Stimulated activated CD4-positive, alpha-beta T cell treated with anti-CD3 and anti-CD28 coated beads, Interleukin-4, amount 100 ng/mL, for 24 hours (primary cell): ENCODE results near the gene TWNK.

Experiments
- DNase-seq: peaks from one replicate; pipeline ENCODE4 v3.0.0-alpha.2; 2020

TWNK gene

DNA sequence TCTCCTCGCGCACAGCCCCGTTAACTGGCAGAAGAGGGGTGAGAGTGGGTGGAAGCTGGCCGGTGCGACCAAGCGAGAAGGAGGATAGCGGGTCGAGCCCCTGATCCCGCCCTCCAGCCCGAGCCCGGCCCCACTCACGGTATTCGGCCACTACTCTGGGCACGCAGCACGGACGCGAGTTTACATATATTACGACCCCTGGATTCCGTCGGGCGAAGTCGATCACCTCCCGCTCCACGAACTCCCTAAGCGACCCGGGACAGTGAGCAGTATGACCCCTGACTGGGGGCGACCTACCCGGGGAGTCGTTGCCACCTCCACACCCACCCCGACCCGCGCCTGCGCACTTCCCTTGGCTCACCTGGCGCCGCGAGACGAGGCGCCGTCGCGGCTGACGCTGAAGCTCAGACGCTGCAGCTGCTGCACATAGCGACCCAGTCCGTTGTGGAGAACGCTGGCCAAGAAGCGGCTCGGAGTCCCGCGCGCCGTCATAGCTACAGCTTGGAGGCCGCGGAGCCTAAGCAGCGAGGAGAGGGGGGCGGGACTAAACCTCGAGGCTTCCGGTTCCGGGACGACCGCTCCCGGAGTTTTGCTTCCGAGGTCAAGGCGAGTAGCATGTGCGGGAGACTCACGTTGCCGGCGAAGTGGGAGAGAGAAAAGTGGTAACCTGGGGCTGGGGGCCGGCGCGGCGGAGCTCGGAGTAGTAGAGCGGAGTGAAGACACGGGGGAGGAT lies at the start of gene TWNK, which contains the start of gene MRPL43:
TSS of gene TWNK (plus strand) at position 592 of the 733 bp plus-strand sequence. CDS start 668 bp downstream, outside the sequence.
TSS of gene MRPL43 (minus strand) at position 546 of the 733 bp plus-strand sequence. CDS start at position 492, 54 bp downstream.
- DNase-seq = peak; percentile 90

DNA sequence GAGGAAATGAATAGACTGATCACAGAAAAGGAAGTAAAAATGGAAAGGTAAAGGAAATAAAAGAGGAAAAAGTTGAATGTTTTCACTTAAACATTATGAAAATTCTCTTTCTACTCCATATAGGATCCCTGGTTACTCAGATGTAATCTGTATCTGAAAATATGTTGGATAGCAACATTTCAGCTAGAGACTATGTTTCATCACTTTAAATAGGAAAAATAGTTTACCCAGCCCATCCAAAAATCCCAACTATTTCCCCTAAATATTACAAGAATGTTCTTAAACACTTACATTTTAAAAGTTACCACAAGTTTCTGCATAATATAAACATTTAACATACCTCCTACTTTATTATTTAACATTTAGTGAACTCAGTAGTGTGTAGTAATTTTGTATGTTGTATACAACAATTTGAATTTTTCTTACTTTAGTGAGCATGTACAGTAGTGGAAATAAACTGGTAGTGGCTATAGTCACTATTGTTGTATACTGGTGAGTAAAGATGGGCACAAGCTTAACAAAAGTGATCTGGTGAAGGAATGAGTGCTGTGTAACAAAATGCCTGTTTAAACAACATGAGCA lies 47.5 kb upstream of the TWNK start:
- no peak for DNase-seq

DNA sequence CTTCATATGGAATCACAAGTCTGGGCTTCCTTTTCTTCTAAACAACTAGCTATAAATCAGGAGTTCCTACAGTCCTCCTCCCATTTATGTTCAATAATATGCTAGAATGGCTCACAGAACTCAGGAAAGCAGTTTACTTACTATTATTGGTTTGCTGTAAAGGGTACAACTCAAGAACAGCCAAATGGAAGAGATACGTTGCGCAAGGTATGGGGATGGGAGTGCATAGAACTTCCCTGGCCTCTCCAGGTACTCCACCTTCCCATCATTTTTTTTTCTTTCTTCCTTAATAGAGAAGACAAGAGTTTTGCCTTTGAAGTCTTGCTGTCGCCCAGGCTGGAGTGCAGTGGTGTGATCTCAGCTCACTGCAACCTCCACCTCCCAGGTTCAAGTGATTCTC lies 45.1 kb upstream of the TWNK start:
- no peak for DNase-seq

DNA sequence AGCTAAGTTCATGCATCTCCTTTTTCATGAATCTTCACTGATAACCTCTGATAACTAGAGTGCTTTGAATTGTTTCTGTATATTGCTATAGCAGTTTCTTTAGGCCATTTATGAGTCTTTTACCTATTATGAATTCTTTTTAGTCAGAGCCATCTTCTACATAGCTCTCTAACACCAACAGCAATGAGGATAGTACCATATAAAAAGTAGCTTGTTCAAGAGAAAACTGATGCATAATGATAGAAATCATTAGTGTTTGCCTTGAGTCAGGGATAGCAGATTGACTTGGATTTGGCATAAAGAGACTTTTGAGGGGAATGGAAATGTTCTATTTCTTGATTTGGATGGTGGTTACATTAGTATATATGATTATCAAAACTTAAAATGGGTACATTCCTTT lies 43.8 kb upstream of the TWNK start:
- no peak for DNase-seq

DNA sequence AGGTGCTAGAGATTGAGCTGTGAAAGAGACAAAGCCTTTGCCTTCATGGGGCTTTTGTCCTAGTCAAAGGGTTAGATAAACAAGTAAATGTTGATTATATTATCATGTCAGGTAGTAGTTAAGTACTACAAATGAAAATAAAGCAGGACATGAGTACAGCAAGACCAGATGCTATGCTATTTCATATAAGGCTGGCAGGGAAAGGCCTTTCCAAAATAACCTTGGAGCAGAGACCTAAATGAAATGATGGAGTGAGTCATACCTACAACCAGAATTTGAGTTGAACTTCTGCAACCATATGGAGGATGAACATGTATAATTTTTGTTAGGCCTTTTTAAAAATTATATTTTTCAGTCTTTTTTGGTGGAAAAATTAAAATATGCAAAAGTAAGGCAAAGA lies 41.6 kb upstream of the TWNK start:
- no peak for DNase-seq

DNA sequence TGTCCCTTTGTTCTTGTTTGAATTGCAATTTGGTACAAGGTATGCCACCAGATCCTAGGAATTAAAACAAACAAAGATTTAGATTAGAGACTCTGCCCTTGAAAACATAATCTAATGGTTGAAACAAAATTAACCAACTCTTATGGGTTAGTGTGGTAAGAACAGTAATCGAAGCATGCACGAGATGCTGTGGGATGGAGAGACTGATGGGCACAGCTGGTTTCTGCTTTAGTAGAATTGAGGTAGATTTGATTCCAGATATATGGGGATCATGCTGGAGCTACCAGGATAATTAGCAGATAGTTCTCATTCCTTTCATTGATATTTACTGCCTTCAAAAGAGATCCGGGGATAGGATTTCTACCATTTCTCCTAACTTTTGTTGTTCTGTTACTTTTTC lies 38.4 kb upstream of the TWNK start:
- no peak for DNase-seq

DNA sequence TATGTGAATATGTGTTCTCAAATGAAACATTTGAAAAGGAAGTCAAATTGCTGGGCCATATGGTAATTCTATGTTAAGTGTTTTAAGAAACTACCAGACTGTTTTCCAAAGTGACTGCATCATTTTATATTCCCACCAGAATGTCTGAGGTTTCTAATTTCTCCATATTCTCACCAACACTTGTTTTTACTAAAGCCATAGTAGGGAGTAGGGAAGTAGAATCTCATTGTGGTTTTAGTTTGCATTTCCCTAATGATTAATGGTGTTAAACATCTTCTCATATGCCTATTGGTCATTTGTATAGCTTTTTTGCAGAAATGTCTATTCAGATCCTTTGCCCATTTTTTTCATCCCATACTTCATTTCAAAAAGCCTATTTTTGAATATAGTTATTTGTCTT lies 27.1 kb upstream of the TWNK start:
- DNase-seq = no peak

DNA sequence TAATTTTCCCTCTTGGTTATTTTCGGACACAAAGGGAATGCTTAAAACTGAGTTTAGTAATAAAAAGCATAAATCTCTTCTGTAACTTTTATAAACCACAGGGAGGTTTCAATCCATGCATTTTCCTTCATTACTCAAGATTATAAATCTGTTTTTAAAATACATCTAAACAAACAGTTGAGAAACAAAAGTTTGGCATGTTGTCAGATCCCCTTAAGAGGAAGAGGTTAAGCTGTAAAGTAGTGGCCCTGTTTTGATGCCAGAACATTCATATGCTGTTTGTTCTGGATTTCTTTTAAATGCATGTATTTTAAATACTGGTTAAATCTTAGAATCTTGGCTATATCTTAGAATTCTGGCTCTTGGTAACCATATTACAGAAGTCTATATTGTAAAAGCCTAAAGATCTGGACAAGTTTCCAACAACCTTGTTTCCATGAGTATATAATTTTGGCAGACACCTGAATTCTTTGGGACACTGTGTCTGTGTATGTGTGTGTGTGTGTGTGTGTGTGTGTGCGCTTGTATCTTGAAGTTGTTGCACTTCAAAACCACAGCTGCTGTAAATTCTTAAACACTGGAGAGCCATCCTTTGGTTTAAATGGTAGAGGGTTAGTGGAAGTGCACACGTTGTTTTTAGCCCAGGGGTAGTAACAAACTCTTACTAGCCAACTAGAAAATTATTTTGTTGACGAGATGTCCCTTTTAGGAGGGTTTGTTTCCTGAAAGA lies 24.8 kb upstream of the TWNK start:
- DNase-seq = no peak

DNA sequence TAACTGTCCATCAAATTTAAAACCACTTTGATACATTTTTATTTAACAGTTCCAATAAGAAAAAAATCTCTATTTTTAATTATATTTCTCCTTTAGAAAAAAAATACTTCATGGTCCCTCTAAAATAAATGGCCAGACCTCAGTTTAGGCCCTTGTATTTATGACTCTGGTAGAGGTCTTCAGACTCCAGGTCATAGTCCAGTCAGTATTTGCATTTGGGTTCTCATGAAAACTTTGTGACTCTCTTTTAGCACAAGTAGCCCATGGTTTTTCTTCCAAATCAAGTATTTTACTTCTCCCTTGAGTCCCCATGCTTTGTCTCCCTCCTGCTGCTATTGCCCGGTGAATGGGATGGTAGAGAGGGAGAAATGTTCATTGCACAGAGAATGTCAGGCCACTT lies 23.5 kb upstream of the TWNK start:
- no peak for DNase-seq

DNA sequence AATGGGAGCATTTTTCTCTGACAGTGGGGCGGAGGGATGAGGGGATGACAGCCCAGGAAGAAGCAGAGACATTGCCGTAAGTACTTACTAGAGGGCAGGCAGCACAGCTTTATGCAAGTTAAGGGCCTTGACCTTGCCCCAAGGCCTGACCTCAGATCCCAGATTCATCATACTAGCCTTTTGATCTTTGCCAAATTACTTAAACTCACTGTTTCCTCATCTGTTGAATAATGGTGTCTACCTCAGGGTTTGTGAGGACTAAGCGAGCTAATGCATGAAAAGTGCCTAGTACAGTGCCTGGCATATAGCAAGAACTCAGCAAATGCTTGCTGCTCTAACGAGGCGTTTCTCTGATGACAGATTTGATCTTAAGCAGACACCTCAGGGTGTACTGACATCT lies 21.5 kb upstream of the TWNK start:
- no peak for DNase-seq

DNA sequence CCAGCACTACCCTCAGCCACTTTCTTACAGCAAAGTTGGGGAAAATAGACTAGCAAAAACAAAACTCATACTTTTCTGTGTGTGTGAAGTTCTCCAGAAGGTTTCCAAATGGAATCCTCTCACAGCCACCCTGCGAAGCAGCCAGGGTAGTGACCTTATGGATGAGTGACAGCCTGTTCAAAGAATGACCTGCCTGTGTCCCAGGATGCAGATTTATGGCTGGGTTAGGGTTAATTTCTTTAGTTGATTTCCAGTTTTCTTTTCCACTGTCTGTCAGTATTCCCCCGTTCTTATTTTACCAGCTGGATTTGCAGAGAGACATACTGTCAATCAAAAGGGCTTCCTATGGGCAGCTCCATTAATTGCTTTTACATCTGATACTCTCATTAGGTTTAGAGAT lies 20.5 kb upstream of the TWNK start:
- no peak for DNase-seq

DNA sequence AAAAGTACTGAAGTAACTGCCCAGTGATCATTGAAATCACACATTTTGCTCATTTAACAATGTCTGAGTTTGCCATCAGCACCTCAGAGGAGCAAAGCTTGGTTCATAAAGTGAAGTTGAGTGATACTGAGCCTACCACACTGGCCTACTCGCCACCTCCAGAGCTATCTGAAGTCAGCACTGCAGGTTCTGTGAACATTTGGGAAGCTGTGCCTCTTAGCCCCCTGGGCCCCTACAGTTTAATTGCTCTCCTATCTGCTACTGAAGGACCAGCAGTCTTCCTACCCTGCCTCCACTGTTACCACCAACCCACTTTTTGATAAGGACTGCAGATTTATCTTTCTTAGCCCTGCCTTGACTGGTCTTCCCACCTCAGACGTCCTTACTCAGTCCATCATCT lies 20.0 kb upstream of the TWNK start:
- DNase-seq = no peak

DNA sequence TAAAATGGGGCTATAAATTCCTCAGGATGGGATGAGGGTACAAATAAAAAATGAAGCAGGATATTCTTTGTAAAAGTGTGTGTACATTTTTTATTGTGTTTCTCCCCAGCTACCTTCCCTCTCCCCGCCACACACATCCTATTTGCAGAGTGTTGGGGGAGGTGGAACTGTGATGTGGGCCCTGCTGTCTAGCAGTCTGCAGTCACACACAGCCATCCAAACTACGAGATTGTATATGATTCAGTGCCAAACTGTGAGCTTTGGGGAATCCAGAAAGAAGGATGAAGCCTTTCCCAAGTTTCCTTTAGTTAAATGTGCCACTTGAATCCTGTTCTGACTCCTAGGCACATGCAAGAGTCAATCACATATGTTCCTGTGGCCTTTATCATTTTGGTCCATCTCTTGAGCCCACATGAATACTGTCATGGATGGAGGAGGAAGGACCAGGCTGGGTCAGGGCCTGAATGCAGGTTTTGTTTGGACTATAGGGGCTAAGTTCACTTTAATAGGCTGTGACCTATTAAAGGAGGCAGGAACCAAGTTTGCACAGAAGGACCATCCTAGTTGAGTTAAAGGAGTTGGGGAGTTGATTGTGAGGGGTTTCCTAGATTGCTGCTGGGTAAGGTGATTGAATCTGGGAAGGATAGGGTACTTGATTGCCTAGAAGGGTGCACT lies 19.1 kb upstream of the TWNK start:
- DNase-seq = no peak

DNA sequence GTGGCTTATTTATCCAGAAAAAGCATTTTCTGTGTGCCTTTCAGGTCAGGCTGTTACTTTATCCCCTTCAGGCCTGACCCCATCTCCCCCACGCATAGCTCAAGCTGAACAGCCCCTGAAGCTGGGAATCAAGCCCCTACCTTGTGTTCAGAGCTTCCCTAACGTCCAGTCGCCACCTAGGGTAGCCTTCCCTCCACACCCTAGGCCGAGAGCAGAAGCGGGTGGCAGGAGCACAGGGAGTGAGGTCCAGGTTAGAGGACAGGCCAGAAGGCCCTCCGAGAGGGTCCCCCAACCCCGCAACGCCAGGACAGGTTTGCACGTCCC lies 18.5 kb upstream of the TWNK start:
- no peak for DNase-seq

DNA sequence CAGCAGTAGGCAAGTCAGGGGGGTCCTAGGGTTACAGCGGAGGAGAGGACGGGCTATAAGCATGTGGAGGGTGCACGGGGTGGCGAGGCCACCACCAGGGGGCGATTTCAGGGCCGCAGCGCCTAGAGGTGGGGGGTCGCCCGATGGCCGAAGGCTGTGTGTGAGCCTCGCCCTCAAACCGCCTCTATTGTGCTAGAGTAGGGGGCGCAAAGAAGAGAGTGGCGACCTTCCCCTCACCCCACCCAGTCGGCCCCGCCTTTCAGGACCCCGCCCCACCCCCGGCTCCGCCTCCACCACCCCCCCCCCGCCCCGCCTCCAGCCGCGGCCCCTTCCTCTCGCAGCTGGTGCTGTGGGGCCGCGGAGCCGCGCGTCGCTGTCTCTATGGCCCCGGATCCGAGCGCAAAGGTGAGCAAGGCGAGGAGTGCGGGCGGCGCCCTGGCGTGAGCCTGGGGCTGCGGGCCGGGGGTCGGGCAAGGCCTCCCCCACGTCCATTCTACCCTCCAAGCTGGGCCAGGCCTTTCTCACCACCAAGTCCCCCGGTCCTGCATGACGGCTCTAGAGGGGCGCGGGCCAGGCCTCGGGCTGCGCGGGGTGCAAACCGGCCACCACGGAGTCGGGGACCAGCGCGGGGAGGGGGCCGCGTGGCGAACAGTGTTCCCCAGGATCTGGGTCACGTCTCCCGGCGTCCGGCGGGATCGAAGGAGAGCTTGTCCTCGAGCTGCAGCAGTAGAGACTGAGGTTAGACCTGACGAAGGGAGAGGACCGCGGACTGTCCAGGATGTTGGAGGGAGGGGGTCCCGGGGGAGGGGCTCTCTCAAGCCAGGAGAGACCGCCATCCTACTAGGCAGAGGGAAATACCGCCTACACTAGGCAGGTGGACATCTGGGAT lies 17.9 kb upstream of the TWNK start, which contains the start of gene SEMA4G:
TSS of gene SEMA4G (plus strand) at position 318 of the 889 bp plus-strand sequence. CDS start 3,409 bp downstream, outside the sequence.
- DNase-seq = peak; percentile 35

DNA sequence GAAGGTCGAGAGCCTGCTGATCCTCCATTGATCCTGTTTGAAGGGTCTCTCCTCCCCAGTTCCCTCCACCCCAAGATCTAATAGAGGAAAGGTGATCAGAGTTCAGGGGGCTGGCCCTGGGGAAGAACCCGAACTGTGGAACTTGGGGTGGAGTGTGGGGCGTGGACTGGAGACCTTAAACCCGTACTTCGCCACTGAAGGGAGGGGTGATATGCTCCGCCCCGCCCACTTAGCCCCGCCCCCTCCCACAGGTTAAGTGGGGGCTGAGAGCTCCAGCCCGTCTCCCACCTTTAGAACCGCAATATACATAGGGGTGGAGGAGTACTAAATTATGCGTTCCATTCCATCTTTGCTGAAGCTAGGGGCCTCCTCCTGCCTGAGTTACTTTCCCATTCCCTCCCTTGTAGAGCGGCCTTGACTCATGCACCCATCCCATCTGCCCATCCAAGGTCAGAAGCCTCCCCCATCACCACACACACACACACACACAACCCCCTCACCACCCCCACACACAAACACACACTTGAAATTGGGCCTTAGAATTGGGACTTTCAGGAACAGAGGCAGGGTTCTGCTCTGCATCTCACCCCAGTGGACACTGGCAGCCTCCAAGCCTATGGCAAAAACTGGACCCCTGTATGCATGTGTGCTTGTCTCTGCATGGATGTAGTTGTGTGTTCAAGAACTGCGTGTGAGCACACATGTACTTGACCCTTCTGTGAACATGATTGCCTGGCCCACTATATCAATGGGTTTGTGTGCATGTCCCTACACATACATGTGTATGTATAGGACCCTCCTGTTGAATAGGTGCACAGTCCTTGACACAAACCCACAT lies 17.0 kb upstream of the TWNK start:
- DNase-seq = no peak

DNA sequence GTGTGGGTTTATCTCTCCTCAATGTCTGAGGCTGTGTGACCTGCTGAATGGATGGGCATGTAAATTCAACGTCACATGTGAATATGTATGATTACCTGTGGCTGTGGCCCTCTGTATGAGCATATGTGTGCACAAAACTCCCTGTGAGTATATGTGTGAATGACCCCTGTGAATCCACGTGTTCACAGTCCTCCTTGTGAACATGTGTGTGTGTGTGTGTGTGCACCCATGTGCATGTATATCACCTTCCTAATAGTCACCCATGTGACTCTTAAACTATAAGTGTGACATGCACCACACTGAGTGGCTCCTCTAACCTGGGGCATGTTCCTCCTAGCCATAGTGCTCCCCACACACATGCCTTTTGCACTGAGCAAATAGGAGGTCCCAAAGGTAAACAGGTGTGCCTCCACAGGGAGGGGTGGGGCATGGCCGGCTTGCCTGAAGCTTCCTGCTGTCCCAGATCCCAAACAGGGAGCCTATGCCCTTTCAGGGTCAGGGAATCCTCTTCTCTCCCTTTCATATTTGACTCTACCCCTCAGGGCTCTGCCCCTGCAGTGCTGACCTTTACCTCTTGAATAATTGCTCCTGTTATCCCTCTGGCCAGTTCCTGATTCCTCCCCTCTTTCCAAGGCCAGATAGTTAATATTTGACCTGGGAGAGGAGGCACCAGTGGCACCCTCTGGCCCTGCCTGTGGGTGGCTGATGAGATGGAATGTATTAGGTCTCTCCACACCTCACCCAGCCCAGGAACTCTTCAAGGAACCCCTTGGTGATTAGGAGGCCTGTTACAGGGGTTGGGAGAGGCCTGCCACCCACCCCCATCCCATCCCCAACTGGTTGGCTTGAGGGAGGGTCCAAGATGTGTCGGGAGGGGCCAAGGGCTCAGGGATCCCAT lies 16.2 kb upstream of the TWNK start:
- DNase-seq = no peak

DNA sequence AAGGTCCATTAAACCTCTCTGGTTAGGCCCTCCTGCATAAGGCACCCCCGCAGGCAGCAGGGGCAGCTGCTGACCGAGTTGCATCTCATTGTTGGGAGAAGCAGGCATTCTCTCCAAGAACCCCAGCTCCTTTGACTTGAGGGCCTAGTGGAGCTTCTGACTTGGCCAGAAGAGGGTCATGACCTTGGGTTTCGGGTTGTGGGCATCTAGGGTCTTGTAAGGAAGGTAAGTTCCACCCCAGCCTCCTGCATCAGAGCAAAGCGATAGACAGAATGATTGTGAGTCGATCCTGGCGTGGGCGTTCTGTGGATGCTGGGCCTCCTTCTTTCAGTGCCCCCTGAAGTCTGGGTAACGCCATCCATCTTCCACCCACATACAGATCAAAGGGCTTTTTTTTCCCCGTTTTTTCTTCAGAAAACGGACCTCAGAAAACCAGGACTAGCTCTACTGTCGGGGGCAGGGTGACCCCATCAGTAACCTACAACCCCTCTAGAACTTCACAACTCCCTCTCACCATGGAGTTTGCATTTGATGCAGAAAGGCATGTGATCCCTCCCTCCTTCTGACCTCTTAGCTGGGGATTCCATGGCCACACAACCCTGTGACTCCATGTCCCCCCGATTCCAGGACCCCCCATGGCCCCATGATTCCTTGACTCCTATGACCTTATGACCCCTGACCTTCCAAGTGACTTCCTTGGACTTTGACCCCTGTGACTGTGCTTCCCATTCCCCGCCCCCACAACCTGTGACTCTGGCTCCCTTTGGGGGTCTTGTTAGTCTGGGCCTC lies 15.0 kb upstream of the TWNK start:
- no peak for DNase-seq

DNA sequence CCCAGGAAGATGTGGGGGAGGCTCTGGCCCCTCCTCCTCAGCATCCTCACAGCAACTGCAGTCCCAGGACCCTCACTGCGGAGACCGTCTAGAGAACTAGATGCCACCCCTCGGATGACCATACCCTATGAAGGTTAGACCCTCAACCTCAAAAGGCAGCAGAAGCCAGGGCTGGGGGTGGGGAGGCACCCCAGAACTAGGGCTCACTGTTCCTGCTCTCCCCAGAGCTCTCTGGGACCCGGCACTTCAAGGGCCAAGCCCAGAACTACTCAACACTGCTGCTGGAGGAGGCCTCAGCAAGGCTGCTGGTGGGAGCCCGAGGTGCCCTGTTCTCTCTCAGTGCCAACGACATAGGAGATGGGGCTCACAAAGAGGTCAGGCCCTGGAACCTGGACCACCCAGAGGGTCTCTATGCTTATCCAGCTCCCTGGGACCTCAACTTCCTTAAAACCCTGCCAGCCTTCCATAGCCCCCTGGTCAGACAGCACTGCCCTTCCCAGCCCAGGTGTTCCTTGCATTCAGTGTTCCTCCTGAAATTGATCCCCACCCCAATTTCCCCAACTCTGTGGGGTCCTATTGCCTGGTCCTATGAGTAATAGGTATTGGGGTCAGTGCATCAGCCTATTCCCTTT lies 14.3 kb upstream of the TWNK start:
- no peak for DNase-seq
